Measurements from ENCODE around the gene PXMP2.

DNA sequence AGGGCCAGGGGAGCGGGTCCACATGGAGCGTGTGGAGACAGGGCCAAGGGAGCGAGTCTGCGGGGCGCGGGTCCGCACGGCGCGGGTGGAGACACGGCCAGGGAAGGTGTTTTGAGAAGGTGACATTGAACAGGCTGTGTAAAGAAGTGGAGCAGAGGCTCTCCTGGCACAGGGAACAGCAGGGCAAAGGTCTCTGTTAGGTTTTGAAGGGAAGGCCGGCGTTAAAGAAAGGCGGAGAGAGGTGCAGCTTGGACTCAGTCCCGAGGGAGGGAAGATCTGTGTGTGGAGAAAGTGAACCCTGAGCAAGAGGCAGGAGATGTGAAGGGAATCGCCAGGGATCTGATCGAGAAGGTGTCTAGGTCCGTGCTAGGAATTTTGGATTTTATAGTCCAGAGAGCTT is 1.8 kb downstream of the PXMP2 start:
- TF ChIP-seq, protein P1, sequence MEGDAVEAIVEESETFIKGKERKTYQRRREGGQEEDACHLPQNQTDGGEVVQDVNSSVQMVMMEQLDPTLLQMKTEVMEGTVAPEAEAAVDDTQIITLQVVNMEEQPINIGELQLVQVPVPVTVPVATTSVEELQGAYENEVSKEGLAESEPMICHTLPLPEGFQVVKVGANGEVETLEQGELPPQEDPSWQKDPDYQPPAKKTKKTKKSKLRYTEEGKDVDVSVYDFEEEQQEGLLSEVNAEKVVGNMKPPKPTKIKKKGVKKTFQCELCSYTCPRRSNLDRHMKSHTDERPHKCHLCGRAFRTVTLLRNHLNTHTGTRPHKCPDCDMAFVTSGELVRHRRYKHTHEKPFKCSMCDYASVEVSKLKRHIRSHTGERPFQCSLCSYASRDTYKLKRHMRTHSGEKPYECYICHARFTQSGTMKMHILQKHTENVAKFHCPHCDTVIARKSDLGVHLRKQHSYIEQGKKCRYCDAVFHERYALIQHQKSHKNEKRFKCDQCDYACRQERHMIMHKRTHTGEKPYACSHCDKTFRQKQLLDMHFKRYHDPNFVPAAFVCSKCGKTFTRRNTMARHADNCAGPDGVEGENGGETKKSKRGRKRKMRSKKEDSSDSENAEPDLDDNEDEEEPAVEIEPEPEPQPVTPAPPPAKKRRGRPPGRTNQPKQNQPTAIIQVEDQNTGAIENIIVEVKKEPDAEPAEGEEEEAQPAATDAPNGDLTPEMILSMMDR (IDR thresholded peaks at IDR 0.05; ENCODE audit: low read depth, low read length), result no peak
- no peak for TF ChIP-seq POLR2A (IDR thresholded peaks at IDR 0.05; ENCODE audit: extremely low read depth, insufficient read length)

Measured in NB4 (cell line).